MM.1S (cell line): ENCODE data around the gene APBB2.
A peak's percentile ranks its signal among the peaks of the same experiment; 100 is the strongest.

Experiments used
- DNase-seq: peaks from one replicate; pipeline ENCODE4 v3.0.0-alpha.2; 2015
- H2AFZ ChIP-seq: fragments of 300-600 bp; sonication (generic); 2 replicates; pipeline ENCODE4 v1.6.0; 2016; ENCODE audit warnings: antibody characterized with exemption, low read length
- H3F3A ChIP-seq: fragments of 300-600 bp; sonication (generic); 2 replicates; pipeline ENCODE4 v1.6.1; 2016; ENCODE audit warnings: mild to moderate bottlenecking, antibody characterized with exemption, low read length, moderate library complexity, mixed read lengths; ENCODE audit not compliant: insufficient read depth
- H3K27ac ChIP-seq: fragments of 300-600 bp; sonication (generic); 2 replicates; pipeline ENCODE4 v1.5.1; 2016; ENCODE audit warnings: mild to moderate bottlenecking, low read length
- H3K27me3 ChIP-seq: fragments of 300-600 bp; sonication (generic); replicated peaks from 2 replicates; pipeline ENCODE4 v1.6.0; 2016; ENCODE audit warnings: low read length; ENCODE audit not compliant: insufficient read depth
- H3K36me3 ChIP-seq: fragments of 300-600 bp; sonication (generic); replicated peaks from 2 replicates; pipeline ENCODE4 v1.6.1; 2016; ENCODE audit warnings: mild to moderate bottlenecking, low read length, mixed read lengths; ENCODE audit not compliant: insufficient read depth
- H3K4me1 ChIP-seq: fragments of 300-600 bp; sonication (generic); 2 replicates; pipeline ENCODE4 v1.6.1; 2016; ENCODE audit warnings: low read length, mixed read lengths
- H3K4me2 ChIP-seq: fragments of 300-600 bp; sonication (generic); 2 replicates; pipeline ENCODE4 v1.6.0; 2016; ENCODE audit warnings: low read depth, low read length
- H3K4me3 ChIP-seq: fragments of 300-600 bp; sonication (generic); 2 replicates; pipeline ENCODE4 v1.5.1; 2016; ENCODE audit warnings: low read length, mixed read lengths
- H3K79me2 ChIP-seq: fragments of 300-600 bp; sonication (generic); 2 replicates; pipeline ENCODE4 v1.6.1; 2016; ENCODE audit warnings: mixed run types, low read length, mixed read lengths
- H3K9ac ChIP-seq: fragments of 300-600 bp; sonication (generic); 2 replicates; pipeline ENCODE4 v1.6.1; 2016; ENCODE audit warnings: low read length, mixed read lengths
- H3K9me2 ChIP-seq: fragments of 300-600 bp; sonication (generic); replicated peaks from 2 replicates; pipeline ENCODE4 v1.6.1; 2016; ENCODE audit warnings: mild to moderate bottlenecking, low read length, mixed read lengths; ENCODE audit not compliant: insufficient read depth
- H3K9me3 ChIP-seq: fragments of 300-600 bp; sonication (generic); replicated peaks from 2 replicates; pipeline ENCODE4 v1.6.1; 2016; ENCODE audit warnings: mild to moderate bottlenecking, low read length, mixed read lengths; ENCODE audit not compliant: insufficient read depth
- H4K20me1 ChIP-seq: fragments of 300-600 bp; sonication (generic); 2 replicates; pipeline ENCODE4 v1.6.1; 2016; ENCODE audit warnings: mild to moderate bottlenecking, low read length, moderate library complexity, mixed read lengths; ENCODE audit not compliant: insufficient read depth
- EZH2 ChIP-seq: fragments of 300-600 bp; sonication (generic); optimal IDR thresholded peaks from 2 replicates; pipeline ENCODE3; 2017; ENCODE audit warnings: low read depth, mild to moderate bottlenecking, antibody characterized with exemption, low read length, mixed read lengths
- EZH2phosphoT487 ChIP-seq: fragments of 300-600 bp; sonication (generic); IDR thresholded peaks from 2 replicates; pipeline ENCODE4 v1.6.1; 2018; ENCODE audit warnings: antibody characterized with exemption, low read length
- TF ChIP-seq, protein P1 (sequence below): fragments of 300-600 bp; sonication (generic); IDR thresholded peaks from 2 replicates; pipeline ENCODE4 v1.5.1; 2016; ENCODE audit warnings: antibody characterized with exemption, low read length, mixed read lengths

APBB2 gene

DNA sequence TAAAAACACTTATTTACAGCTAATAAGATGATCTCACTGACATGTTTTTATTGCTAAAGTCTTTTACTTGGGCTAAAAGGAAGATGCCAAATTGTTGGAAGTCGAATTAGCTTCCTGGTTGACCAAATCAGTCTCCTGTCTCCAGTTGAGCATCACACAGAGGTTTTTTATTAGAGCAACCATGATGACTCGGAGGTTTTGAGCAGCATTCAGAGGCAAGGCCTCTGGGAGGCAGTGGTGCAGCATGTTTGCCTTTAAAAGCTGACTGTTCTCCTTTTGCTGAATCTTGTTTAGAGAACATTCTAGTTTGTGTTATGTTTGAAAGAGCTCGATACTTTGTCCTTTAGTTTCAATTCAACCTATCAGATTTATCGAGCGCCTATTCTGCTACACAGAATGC is 44.4 kb upstream of the APBB2 start:
- peak overlapping the region; percentile 86 for H3K4me3 ChIP-seq

DNA sequence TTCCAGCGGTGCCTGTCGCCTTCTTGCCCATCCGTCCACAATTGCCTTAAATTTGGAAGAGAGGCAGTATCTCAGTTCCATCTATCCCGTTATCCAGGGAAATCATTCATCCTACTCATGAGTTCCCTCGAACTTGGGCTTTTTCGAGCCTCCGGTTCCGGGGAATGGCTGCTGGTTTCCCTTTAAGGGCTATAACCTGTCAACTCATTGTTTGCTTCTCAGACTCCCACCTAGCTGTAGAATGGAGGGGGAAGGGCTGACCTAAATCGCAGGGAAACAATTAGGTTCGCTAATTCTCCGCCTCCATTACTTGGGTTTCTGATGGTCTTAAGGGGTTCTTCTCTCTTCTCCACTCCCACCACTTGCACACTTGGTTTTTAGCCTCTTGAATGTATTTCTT is 43.6 kb upstream of the APBB2 start:
- Histone ChIP-seq H3K4me3 (peak overlapping the region; percentile 86), H3F3A (peaks cover 24% of the 10 kb centered on the region), H3K9ac (peak overlapping the region; percentile 79), H3K27me3 (0 out of 2 replicates have a peak, but pooled peaks cover 4% of the 10 kb centered on the region), H3K4me1 (peaks cover 10% of the 10 kb centered on the region; the same call in 1 of the 2 replicates), H3K9me3 (no peaks in the 10 kb centered on the region), H3K9me2 (no peaks in the 10 kb centered on the region), H3K79me2 (peaks cover 39% of the 10 kb centered on the region), H3K27ac (peak overlapping the region; percentile 44; the same call in 1 of the 2 replicates), H2AFZ (peak overlapping the region; percentile 69), H4K20me1 (no peaks in the 10 kb centered on the region), H3K36me3 (peaks cover 20% of the 10 kb centered on the region), H3K4me2 (peak overlapping the region; percentile 70)
- DNase-seq, result no peak
- no peak for TF ChIP-seq EZH2phosphoT487
- TF ChIP-seq EZH2, result no peak
- TF ChIP-seq, protein P1, sequence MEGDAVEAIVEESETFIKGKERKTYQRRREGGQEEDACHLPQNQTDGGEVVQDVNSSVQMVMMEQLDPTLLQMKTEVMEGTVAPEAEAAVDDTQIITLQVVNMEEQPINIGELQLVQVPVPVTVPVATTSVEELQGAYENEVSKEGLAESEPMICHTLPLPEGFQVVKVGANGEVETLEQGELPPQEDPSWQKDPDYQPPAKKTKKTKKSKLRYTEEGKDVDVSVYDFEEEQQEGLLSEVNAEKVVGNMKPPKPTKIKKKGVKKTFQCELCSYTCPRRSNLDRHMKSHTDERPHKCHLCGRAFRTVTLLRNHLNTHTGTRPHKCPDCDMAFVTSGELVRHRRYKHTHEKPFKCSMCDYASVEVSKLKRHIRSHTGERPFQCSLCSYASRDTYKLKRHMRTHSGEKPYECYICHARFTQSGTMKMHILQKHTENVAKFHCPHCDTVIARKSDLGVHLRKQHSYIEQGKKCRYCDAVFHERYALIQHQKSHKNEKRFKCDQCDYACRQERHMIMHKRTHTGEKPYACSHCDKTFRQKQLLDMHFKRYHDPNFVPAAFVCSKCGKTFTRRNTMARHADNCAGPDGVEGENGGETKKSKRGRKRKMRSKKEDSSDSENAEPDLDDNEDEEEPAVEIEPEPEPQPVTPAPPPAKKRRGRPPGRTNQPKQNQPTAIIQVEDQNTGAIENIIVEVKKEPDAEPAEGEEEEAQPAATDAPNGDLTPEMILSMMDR, result no peak

More for the DNA sequence above, 44.4 kb upstream of the APBB2 start:
- Histone ChIP-seq H3K27me3 (0 out of 2 replicates have a peak, but pooled peaks cover 4% of the 10 kb centered on the region), H3K9me3 (no peaks in the 10 kb centered on the region), H3K27ac (peak overlapping the region; percentile 44; the same call in 1 of the 2 replicates), H4K20me1 (no peaks in the 10 kb centered on the region), H3K9me2 (no peaks in the 10 kb centered on the region), H3F3A (peaks cover 24% of the 10 kb centered on the region), H3K4me1 (peaks cover 10% of the 10 kb centered on the region; the same call in 1 of the 2 replicates), H2AFZ (no peak overlapping the region), H3K79me2 (peaks cover 39% of the 10 kb centered on the region), H3K4me2 (peak overlapping the region; percentile 70; the same call in 1 of the 2 replicates), H3K36me3 (peaks cover 29% of the 10 kb centered on the region), H3K9ac (peak overlapping the region; percentile 79; the same call in 1 of the 2 replicates)
- TF ChIP-seq, protein P1, result peak; percentile 58
- TF ChIP-seq EZH2, result no peak
- DNase-seq, result peak; percentile 68

DNA sequence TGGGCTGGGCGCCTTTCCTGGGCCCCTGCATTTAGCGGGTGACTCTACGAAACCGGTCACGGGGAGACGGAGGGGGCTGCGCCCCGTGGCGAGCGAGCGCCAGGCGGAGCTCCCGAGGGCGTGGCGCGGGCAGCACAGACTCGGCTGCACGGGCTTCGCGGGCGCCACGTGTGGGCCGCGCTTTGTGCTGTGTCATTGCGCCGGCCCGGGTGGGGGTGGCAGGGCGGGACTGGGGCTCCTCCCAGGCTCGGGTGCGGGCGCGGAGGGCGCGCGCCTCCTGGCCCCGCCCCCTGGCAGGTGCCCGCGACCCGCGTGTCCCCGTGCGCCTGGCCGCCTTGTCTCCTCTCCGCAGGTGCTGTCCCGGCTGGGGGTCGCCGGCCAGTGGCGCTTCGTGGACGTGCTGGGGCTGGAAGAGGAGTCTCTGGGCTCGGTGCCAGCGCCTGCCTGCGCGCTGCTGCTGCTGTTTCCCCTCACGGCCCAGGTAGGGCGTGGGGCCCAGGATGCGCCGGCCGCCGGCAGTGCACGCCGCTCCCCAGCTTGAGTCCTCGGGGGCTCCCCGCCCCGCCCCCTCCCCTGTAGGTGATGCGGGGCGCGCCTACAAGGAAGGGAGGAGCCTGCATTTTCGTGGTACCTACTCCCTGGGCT is 43.0 kb upstream of the APBB2 start:
- Histone ChIP-seq H3K36me3 (peaks cover 18% of the 10 kb centered on the region), H3K4me3 (peak overlapping the region; percentile 86)

More for the DNA sequence above, 43.0 kb upstream of the APBB2 start:
- peaks cover 24% of the 10 kb centered on the region; the same call in 1 of the 2 replicates for H3F3A ChIP-seq
- no peaks in the 10 kb centered on the region for H3K9me3 ChIP-seq
- peak overlapping the region; percentile 75; the same call in 1 of the 2 replicates for H3K27ac ChIP-seq
- H3K4me2 ChIP-seq, result peak overlapping the region; percentile 70
- 0 out of 2 replicates have a peak, but pooled peaks cover 4% of the 10 kb centered on the region for H3K27me3 ChIP-seq
- H4K20me1 ChIP-seq, result no peaks in the 10 kb centered on the region
- peak; percentile 91 for DNase-seq
- H3K4me1 ChIP-seq, result peaks cover 10% of the 10 kb centered on the region; the same call in 1 of the 2 replicates
- TF ChIP-seq EZH2, result no peak
- TF ChIP-seq, protein P1, result no peak
- TF ChIP-seq EZH2phosphoT487, result no peak
- H3K9ac ChIP-seq, result peak overlapping the region; percentile 79
- no peaks in the 10 kb centered on the region for H3K9me2 ChIP-seq
- H2AFZ ChIP-seq, result peak overlapping the region; percentile 79
- peaks cover 39% of the 10 kb centered on the region for H3K79me2 ChIP-seq
